HL-60 (cell line): Measurements from ENCODE around the gene PDZD8.

Experiments used
- DNase-seq, 2 experiments: peaks; one replicate each; pipeline ENCODE4 v3.0.0-alpha.2; 2010 to 2020; ENCODE audit warnings: low read depth in 1 of 2, low spot score in 1 of 2
- H3K27ac ChIP-seq: fragments of 250-450 bp; sonication (Bioruptor Pico); replicated peaks from 2 replicates; pipeline ENCODE4 v1.5.1; 2020; ENCODE audit warnings: mild to moderate bottlenecking, moderate library complexity
- H3K27me3 ChIP-seq: fragments of 250-450 bp; sonication (Bioruptor Pico); 2 replicates; pipeline ENCODE4 v1.5.1; 2021; ENCODE audit warnings: mild to moderate bottlenecking, moderate library complexity; ENCODE audit not compliant: insufficient read depth, poor library complexity, severe bottlenecking
- H3K4me3 ChIP-seq: replicated peaks from 2 replicates; pipeline ENCODE4 v1.5.1; 2011; ENCODE audit warnings: mild to moderate bottlenecking, control low read depth, low read length; ENCODE audit not compliant: insufficient read depth
- CTCF ChIP-seq: IDR thresholded peaks from one replicate; pipeline ENCODE4 v1.5.1; 2011; ENCODE audit warnings: low read length, control low read depth, inconsistent platforms; ENCODE audit not compliant: insufficient read depth
- GABPA ChIP-seq: IDR thresholded peaks from 2 replicates; pipeline ENCODE4 v1.6.1; 2012; ENCODE audit warnings: low read depth
- POLR2AphosphoS5 ChIP-seq: IDR thresholded peaks from 2 replicates; pipeline ENCODE4 v1.6.1; 2012; ENCODE audit warnings: low read depth
- REST ChIP-seq: IDR thresholded peaks from 2 replicates; pipeline ENCODE4 v1.6.1; 2012; ENCODE audit warnings: low read depth; ENCODE audit not compliant: insufficient replicate concordance
- SPI1 ChIP-seq: IDR thresholded peaks from 2 replicates; pipeline ENCODE4 v1.6.1; 2012; ENCODE audit warnings: low read depth, mild to moderate bottlenecking, borderline replicate concordance

PDZD8 gene

DNA sequence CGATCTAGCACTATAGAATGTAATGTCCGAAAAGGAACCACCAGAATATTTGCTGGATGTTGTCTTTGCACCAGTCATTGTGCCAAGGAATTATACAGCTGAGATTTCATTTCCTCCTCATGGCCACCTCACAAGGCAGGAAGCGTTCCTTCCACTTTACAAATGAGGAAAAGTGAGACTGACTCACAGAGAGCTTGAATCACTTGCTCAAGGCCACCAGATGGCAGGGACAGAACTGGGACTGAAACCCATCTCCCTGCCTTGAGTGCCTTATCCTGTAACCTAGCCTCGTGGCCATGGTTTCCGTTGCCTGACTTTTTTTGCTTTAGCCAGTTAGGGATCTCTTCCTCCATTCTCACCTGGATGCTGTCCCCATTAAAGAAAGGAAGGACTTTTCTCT is 44.7 kb upstream of the PDZD8 start:
- no peak for DNase-seq
- H3K4me3 ChIP-seq, result no peak overlapping the region
- TF ChIP-seq CTCF (no peak), SPI1 (no peak), REST (no peak), GABPA (no peak), POLR2AphosphoS5 (no peak)
- H3K27ac ChIP-seq, result no peak overlapping the region
- H3K27me3 ChIP-seq, result no peaks in the 10 kb centered on the region

- no peak overlapping the region for H3K4me3 ChIP-seq
- H3K27ac ChIP-seq, result no peak overlapping the region
- TF ChIP-seq CTCF (no peak), POLR2AphosphoS5 (no peak), GABPA (no peak), REST (no peak), SPI1 (no peak)
- no peak for DNase-seq
- H3K27me3 ChIP-seq, result no peaks in the 10 kb centered on the region
Observed at GRCh38 chr10:117419159-117419558, 43.9 kb upstream of the PDZD8 start.

DNA sequence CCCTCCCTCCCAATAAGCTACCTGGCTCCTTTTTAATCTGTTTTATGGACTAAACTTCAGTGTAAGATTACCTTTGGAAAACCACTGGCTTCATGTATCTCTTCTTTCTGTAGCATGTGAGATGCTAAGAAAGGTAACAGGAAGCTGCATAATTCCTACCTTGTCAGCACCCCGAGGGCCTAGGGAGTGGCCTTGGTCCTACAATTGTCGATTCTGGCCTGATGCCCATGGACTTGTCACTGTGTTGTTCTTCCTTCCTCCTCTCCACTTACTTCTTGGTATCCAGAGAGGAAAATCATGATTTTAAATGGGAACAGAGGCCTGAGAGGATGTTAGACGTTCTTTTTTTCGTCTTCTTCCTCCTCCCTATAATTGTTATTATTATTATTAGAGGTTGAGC is 42.9 kb upstream of the PDZD8 start:
- Histone ChIP-seq H3K27me3 (no peaks in the 10 kb centered on the region), H3K27ac (no peak overlapping the region), H3K4me3 (no peak overlapping the region)
- no peak for DNase-seq
- TF ChIP-seq POLR2AphosphoS5 (no peak), CTCF (no peak)

- H3K4me3 ChIP-seq, result no peak overlapping the region
- H3K27ac ChIP-seq, result peak overlapping the region; percentile 76
- TF ChIP-seq REST, result no peak
- TF ChIP-seq CTCF, result no peak
- no peak for TF ChIP-seq POLR2AphosphoS5
- no peak for TF ChIP-seq GABPA
- no peak for TF ChIP-seq SPI1
- DNase-seq, result no peak
- no peaks in the 10 kb centered on the region for H3K27me3 ChIP-seq
Observed at GRCh38 chr10:117417196-117417595, 42.0 kb upstream of the PDZD8 start.
